ENCODE results near the gene CTNNA3. TPM values are rescaled to one million over a fixed set of nuclear protein-coding genes. Genes with fewer than 3 reads are reported as not detected.

CTNNA3 gene
- total and polyA plus RNA-seq, 2 of the 4 experiments (the other 2 are of a cell fraction), result 0.19 to 0.90 TPM

DNA sequence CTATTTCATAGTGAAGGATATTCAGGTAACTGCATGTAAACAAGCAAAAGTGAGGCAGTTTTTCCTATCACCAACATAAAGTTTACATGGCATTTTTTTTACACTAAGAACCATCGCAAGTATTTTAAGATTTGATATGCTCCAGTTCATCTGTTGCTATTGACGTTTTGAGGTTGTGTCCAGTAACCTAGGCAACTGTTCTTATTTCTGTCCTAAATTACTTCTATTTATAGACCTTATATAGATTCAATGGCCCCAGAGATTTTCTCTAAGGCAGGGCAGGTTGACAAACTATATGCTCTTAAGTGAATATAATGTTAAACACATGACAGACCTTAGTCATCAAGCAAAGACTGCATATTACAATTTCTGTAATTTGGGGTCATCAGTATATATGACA, 1600.4 kb downstream of the CTNNA3 start:
- intact Hi-C loops (cut with micrococcal nuclease), result no loop called here

More for the DNA sequence above, 1600.4 kb downstream of the CTNNA3 start:
- no CpG with 5 or more reads among the region's 2 CpGs for WGBS, 2 experiments (ENCODE audit: extremely low coverage in 2 of 2, insufficient read length in 1 of 2)
- in situ Hi-C loops (cut with MboI; ENCODE audit: low sequenced_read_pairs), result no loop called here
- Histone ChIP-seq H3K18ac (ENCODE audit: low read depth, low read length) (no peak overlapping the region), H3K9me3 (ENCODE audit: control insufficient read depth, insufficient read depth, low read length) (no peaks in the 10 kb centered on the region), H3K9ac (ENCODE audit: low read depth, low read length) (no peak overlapping the region), H3K79me1 (ENCODE audit: low read depth in 1 of 2, low read length in 2 of 2) (no peaks in the 10 kb centered on the region), H2BK120ac (ENCODE audit: low read depth, low read length) (no peak overlapping the region), H3K27me3 (ENCODE audit: control insufficient read depth, insufficient read depth, low read length) (no peaks in the 10 kb centered on the region), H3K36me3 (ENCODE audit: control insufficient read depth, insufficient read depth, low read length) (no peaks in the 10 kb centered on the region), H3K4me2 (ENCODE audit: low read depth, low read length) (no peak overlapping the region), H2AK5ac (ENCODE audit: low read depth, low read length) (no peak overlapping the region), H3K23ac (ENCODE audit: low read depth, low read length) (no peak overlapping the region), H3K56ac (ENCODE audit: extremely low read depth, insufficient read depth, low read length) (no peak overlapping the region), H3K27ac (ENCODE audit: insufficient read depth, low read length) (no peak overlapping the region), H3K4ac (ENCODE audit: low read depth, low read length) (no peak overlapping the region), H2BK15ac (ENCODE audit: low read depth, low read length) (no peak overlapping the region), H2AFZ (replicated peaks; ENCODE audit: low read length, poor library complexity) (no peak overlapping the region), H4K8ac (ENCODE audit: low read depth in 2 of 2, low read length in 2 of 2) (no peak overlapping the region), H3K4me3 (ENCODE audit: insufficient read depth, low read depth, low read length) (no peak overlapping the region), H2AK9ac (replicated peaks; ENCODE audit: low read depth, low read length, poor library complexity) (no peak overlapping the region), H3K14ac (replicated peaks; ENCODE audit: low read depth, low read length) (no peak overlapping the region), H2BK5ac (ENCODE audit: low read depth, low read length, poor library complexity, severe bottlenecking) (no peak overlapping the region), H2BK20ac (ENCODE audit: low read depth, low read length) (no peak overlapping the region), H4K20me1 (ENCODE audit: insufficient read depth, low read length) (no peaks in the 10 kb centered on the region), H4K91ac (ENCODE audit: insufficient read depth, low read depth, low read length) (no peak overlapping the region), H3K9me1 (ENCODE audit: insufficient read depth, low read length) (no peaks in the 10 kb centered on the region), H3K4me1 (ENCODE audit: control insufficient read depth, insufficient read depth, low read length) (no peaks in the 10 kb centered on the region), H4K5ac (ENCODE audit: low read depth, low read length) (no peak overlapping the region)
- no TSS peak for BruUV-seq (replicated peaks)
- dilution Hi-C loops (cut with HindIII; ENCODE audit: low sequenced_read_pairs, unreplicated experiment), result no loop called here
- no peak for ATAC-seq (ENCODE audit: low read depth)
- DNase-seq, result no peak
- TF ChIP-seq POLR2A (IDR thresholded peaks at IDR 0.05; ENCODE audit: low read depth, low read length), result no peak
- TF ChIP-seq FOS (IDR thresholded peaks at IDR 0.05; ENCODE audit: low read depth, low read length), result no peak
- TF ChIP-seq CEBPB (IDR thresholded peaks at IDR 0.05; ENCODE audit: low read depth, low read length), result no peak
- TF ChIP-seq RCOR1 (IDR thresholded peaks at IDR 0.05; ENCODE audit: insufficient replicate concordance, low read length), result no peak
- TF ChIP-seq, protein P1, sequence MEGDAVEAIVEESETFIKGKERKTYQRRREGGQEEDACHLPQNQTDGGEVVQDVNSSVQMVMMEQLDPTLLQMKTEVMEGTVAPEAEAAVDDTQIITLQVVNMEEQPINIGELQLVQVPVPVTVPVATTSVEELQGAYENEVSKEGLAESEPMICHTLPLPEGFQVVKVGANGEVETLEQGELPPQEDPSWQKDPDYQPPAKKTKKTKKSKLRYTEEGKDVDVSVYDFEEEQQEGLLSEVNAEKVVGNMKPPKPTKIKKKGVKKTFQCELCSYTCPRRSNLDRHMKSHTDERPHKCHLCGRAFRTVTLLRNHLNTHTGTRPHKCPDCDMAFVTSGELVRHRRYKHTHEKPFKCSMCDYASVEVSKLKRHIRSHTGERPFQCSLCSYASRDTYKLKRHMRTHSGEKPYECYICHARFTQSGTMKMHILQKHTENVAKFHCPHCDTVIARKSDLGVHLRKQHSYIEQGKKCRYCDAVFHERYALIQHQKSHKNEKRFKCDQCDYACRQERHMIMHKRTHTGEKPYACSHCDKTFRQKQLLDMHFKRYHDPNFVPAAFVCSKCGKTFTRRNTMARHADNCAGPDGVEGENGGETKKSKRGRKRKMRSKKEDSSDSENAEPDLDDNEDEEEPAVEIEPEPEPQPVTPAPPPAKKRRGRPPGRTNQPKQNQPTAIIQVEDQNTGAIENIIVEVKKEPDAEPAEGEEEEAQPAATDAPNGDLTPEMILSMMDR (conservative IDR thresholded peaks at IDR 0.05; ENCODE audit: low read depth, low read length), result no peak
- no peak for TF ChIP-seq MXI1 (IDR thresholded peaks at IDR 0.05; ENCODE audit: borderline replicate concordance, low read depth, low read length)
- TF ChIP-seq, protein P2, sequence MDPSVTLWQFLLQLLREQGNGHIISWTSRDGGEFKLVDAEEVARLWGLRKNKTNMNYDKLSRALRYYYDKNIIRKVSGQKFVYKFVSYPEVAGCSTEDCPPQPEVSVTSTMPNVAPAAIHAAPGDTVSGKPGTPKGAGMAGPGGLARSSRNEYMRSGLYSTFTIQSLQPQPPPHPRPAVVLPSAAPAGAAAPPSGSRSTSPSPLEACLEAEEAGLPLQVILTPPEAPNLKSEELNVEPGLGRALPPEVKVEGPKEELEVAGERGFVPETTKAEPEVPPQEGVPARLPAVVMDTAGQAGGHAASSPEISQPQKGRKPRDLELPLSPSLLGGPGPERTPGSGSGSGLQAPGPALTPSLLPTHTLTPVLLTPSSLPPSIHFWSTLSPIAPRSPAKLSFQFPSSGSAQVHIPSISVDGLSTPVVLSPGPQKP (IDR thresholded peaks at IDR 0.05; ENCODE audit: borderline replicate concordance, low read depth, low read length), result no peak
- TF ChIP-seq MAFK (IDR thresholded peaks at IDR 0.05; ENCODE audit: low read depth, low read length), result no peak
- TF ChIP-seq NFE2L2 (IDR thresholded peaks at IDR 0.05; ENCODE audit: low read depth, low read length), result no peak
- no peak for TF ChIP-seq RAD21 (IDR thresholded peaks at IDR 0.05; ENCODE audit: low read length)
- no peak for TF ChIP-seq SMC3 (IDR thresholded peaks at IDR 0.05; ENCODE audit: low read depth, low read length)
- no peak for TF ChIP-seq BHLHE40 (IDR thresholded peaks at IDR 0.05; ENCODE audit: low read depth, low read length)
- TF ChIP-seq, protein P3, sequence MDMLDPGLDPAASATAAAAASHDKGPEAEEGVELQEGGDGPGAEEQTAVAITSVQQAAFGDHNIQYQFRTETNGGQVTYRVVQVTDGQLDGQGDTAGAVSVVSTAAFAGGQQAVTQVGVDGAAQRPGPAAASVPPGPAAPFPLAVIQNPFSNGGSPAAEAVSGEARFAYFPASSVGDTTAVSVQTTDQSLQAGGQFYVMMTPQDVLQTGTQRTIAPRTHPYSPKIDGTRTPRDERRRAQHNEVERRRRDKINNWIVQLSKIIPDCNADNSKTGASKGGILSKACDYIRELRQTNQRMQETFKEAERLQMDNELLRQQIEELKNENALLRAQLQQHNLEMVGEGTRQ (IDR thresholded peaks at IDR 0.05; ENCODE audit: low read depth, low read length), result no peak
- no peak for TF ChIP-seq RFX5 (IDR thresholded peaks at IDR 0.05; ENCODE audit: low read depth, low read length)
- no peak for TF ChIP-seq CHD1 (IDR thresholded peaks at IDR 0.05; ENCODE audit: low read depth, low read length)
- TF ChIP-seq MAZ (IDR thresholded peaks at IDR 0.05; ENCODE audit: borderline replicate concordance, low read depth, low read length), result no peak
- ChIA-PET POLR2A (ENCODE audit: unreplicated experiment) (no interaction called here), CTCF (no interaction called here)
